Tibial artery (tissue), 4 donors: ENCODE data around the gene TBC1D7.

ENCODE experiments used
- DNase-seq, 2 donors: peaks; one replicate each; pipeline ENCODE4 v3.0.0-alpha.2; 2019
- H3K27ac ChIP-seq, 2 donors: fragments of 200-600 bp; sonication (generic) in 1 of 2; 1 replicate in 1 of 2; 2 replicates in 1 of 2; pipeline ENCODE4 v1.5.1; 2018 to 2019; ENCODE audit warnings: mild to moderate bottlenecking in 1 of 2
- H3K27me3 ChIP-seq, 2 donors: fragments of 200-600 bp; sonication (generic) in 1 of 2; one replicate each; pipeline versions ENCODE4 v1.5.1 to v1.6.0; 2016 to 2019
- H3K36me3 ChIP-seq, 3 donors: fragments of 200-600 bp; sonication (generic) in 2 of 3; one replicate each; pipeline ENCODE4 v1.5.1; 2016 to 2019; ENCODE audit warnings: mild to moderate bottlenecking in 2 of 3
- H3K4me1 ChIP-seq, 4 donors: fragments of 200-600 bp; sonication (generic) in 2 of 4; 1 replicate in 3 of 4; 2 replicates in 1 of 4; pipeline ENCODE4 v1.5.1; 2016 to 2019
- H3K4me3 ChIP-seq, 2 donors: fragments of 200-600 bp; sonication (generic) in 1 of 2; 1 replicate in 1 of 2; 2 replicates in 1 of 2; pipeline ENCODE4 v1.5.1; 2018 to 2019; ENCODE audit warnings: mild to moderate bottlenecking in 2 of 2
- H3K9me3 ChIP-seq, 3 donors: fragments of 200-600 bp; sonication (generic) in 1 of 3; one replicate each; pipeline ENCODE4 v1.5.1; 2016 to 2019
- intact Hi-C: fragments of 100-400 bp; cut with DNase I; formaldehyde crosslinking; loops from one replicate; pipeline ENCODE4 v1.15.0; 2023; ENCODE audit warnings: low total_unique reads
- TF ChIP-seq, protein P1 (sequence below), 2 experiments: fragments of 200-600 bp in 1 of 2; fragments of 450-650 bp in 1 of 2; IDR thresholded peaks; one replicate each; pipeline ENCODE4 v1.5.1; 2017 to 2019; ENCODE audit warnings: antibody characterized with exemption in 2 of 2, mild to moderate bottlenecking in 1 of 2, moderate library complexity in 1 of 2

The TBC1D7 gene

DNA sequence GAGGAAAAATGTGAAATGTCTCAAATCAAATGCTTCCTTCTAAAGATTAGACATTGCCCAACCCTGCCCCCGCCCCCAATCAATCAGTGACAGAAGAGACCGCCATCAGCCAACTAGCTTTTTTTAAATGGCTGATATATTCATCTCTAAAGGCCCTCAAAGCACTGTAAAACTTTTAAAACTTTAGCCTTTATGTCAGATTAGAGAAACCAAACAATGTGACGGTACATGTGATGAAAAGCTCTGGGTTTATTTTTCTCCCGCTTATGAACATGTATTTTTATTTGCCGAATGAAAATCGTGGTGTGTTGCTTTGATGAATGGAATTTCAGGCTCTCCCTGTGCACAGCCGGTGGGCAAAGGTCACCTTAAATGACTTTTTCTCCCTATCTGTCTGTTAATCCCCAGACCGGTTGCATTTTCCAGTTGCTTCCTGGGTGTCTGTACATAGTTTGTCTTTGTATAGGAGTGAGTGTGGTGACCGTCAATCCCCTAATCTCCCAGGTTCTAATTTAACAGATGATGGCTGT, 38.5 kb downstream of the TBC1D7 start:
- intact Hi-C loops, result no loop called here

DNA sequence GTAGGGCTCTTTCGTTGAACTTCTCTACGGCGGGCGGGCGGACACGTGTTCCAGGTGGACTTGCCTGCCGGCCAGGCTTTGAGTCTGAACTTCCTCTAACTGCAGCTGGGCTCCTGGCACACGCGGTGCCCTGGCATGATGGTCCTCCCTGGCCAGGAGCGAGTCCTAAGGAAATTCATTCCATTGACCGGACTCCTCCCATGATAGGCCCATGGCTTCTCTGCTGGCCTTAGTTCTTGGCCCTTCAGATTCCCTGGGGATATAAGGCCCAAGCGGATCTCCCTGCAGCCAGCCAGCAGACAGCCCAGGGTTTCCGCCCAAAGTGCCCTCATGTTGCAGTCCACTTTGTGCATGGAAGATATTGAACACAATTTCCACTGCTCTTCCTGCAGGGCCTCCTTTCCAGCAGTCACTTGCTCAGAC, 39.4 kb downstream of the TBC1D7 start:
- DNase-seq, result peak in 1 of 2 donors; percentile 25
- intact Hi-C loops, result no loop called here
- H3K27ac ChIP-seq, result no peak overlapping the region

More for the DNA sequence above, 38.5 kb downstream of the TBC1D7 start:
- no peak for DNase-seq
- peak overlapping the region in 1 of 2 donors; percentile 30 for H3K27ac ChIP-seq
- H3K27me3 ChIP-seq, result no peaks in the 10 kb centered on the region
- peaks cover 0 to 22% (median 5%) of the 10 kb centered on the region in 4 donors for H3K4me1 ChIP-seq
- peaks cover 0 to 8% (median 0%) of the 10 kb centered on the region in 3 donors for H3K9me3 ChIP-seq
- TF ChIP-seq, protein P1, sequence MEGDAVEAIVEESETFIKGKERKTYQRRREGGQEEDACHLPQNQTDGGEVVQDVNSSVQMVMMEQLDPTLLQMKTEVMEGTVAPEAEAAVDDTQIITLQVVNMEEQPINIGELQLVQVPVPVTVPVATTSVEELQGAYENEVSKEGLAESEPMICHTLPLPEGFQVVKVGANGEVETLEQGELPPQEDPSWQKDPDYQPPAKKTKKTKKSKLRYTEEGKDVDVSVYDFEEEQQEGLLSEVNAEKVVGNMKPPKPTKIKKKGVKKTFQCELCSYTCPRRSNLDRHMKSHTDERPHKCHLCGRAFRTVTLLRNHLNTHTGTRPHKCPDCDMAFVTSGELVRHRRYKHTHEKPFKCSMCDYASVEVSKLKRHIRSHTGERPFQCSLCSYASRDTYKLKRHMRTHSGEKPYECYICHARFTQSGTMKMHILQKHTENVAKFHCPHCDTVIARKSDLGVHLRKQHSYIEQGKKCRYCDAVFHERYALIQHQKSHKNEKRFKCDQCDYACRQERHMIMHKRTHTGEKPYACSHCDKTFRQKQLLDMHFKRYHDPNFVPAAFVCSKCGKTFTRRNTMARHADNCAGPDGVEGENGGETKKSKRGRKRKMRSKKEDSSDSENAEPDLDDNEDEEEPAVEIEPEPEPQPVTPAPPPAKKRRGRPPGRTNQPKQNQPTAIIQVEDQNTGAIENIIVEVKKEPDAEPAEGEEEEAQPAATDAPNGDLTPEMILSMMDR (IDR thresholded peaks at IDR 0.05), result no peak
- H3K36me3 ChIP-seq, result peaks cover 50 to 80% (median 60%) of the 10 kb centered on the region in 3 donors
- no peak overlapping the region for H3K4me3 ChIP-seq

DNA sequence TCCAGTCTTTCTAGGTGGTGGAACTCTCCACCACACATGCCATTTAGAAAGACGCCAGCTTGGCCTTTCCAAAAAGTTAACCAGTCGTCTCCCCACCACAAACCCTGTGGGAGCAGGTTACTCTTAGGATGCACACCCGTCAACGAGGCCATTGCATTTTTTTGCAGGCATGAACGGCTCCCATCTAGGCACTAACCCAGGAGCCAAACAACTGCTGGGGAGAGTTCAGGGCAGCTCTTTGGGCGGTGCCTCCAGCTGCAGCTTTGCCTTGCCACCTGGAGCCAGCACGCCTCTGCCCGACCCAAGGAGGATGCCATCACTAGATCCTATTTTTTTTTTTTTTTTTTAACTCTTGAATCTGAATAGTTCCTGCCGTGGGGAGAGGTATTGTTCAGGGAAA, 39.9 kb downstream of the TBC1D7 start:
- Histone ChIP-seq H3K27me3 (no peaks in the 10 kb centered on the region), H3K4me3 (no peak overlapping the region), H3K27ac (no peak overlapping the region), H3K9me3 (peaks cover 0 to 8% (median 0%) of the 10 kb centered on the region in 3 donors), H3K36me3 (peaks cover 51 to 80% (median 57%) of the 10 kb centered on the region in 3 donors), H3K4me1 (peaks cover 0 to 22% (median 5%) of the 10 kb centered on the region in 4 donors)
- TF ChIP-seq, protein P1 (IDR thresholded peaks at IDR 0.05), result no peak
- intact Hi-C loops, result no loop called here
- no peak for DNase-seq

More for the DNA sequence above, 39.4 kb downstream of the TBC1D7 start:
- Histone ChIP-seq H3K36me3 (peaks cover 48 to 80% (median 57%) of the 10 kb centered on the region in 3 donors), H3K4me1 (peaks cover 0 to 22% (median 5%) of the 10 kb centered on the region in 4 donors), H3K27me3 (no peaks in the 10 kb centered on the region), H3K4me3 (no peak overlapping the region), H3K9me3 (peaks cover 0 to 8% (median 0%) of the 10 kb centered on the region in 3 donors)
- TF ChIP-seq, protein P1 (IDR thresholded peaks at IDR 0.05), result no peak

DNA sequence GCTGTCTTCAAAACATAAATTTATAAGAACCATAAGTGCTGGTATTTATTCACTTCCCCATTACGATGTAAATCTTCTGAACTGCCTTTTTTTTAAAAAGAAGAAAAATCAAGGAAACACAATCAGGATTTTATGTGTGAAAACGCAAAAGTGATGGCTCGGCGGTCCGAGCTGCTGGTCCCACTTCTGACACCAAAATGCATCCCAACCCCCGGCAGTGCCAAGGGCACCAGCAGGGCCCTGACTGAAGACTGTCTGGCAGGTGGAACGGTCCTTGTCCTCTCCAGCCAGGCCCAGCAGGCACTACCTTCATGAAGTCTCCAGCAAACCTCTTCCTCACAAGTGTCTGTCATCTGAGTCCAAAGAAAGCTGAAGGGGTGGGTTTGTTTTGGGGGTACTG, 41.2 kb downstream of the TBC1D7 start:
- no peak overlapping the region for H3K27ac ChIP-seq
- H3K36me3 ChIP-seq, result peaks cover 50 to 78% (median 66%) of the 10 kb centered on the region in 3 donors
- H3K27me3 ChIP-seq, result no peaks in the 10 kb centered on the region
- TF ChIP-seq, protein P1 (IDR thresholded peaks at IDR 0.05), result no peak
- no peak overlapping the region for H3K4me3 ChIP-seq
- peaks cover 0 to 8% (median 0%) of the 10 kb centered on the region in 3 donors for H3K9me3 ChIP-seq
- intact Hi-C loops, result no loop called here
- peaks cover 0 to 22% (median 5%) of the 10 kb centered on the region in 4 donors for H3K4me1 ChIP-seq
- DNase-seq, result no peak

DNA sequence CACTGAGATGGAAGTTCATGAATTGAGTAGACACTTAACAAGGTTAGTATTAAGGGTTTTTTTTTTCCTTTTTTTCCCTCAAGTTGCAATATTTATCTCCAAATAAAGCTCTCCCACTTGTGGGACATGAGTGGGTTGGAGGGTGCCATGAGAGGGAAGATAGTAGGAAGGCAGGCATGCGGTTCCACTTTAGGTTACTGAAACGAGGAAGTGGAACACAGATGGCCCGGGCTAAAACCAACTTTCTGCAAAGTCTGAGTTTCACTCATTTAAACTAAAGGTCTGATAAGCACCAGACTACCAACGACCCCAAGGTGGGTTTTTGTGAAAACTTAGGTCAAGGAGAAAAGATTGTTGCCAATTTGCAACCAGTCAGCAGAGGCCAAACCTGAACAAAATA, 42.2 kb downstream of the TBC1D7 start:
- intact Hi-C loops, result no loop called here
- Histone ChIP-seq H3K4me3 (no peak overlapping the region), H3K4me1 (peaks cover 0 to 22% (median 5%) of the 10 kb centered on the region in 4 donors), H3K27me3 (no peaks in the 10 kb centered on the region), H3K9me3 (peaks cover 0 to 8% (median 0%) of the 10 kb centered on the region in 3 donors), H3K27ac (no peak overlapping the region), H3K36me3 (peaks cover 58 to 79% (median 69%) of the 10 kb centered on the region in 3 donors)
- TF ChIP-seq, protein P1 (IDR thresholded peaks at IDR 0.05), result no peak
- DNase-seq, result no peak
